Muscle of leg (tissue), 11 donors: ENCODE measurements around the gene GPC3. TPM values are rescaled to one million over a fixed set of nuclear protein-coding genes. Genes with fewer than 3 reads are reported as not detected.
A peak's percentile ranks its signal among the peaks of the same experiment; 100 is the strongest.

Experiments used
- DNase-seq: peaks from one replicate; pipeline ENCODE4 v3.0.0; 2013
- H3K27ac ChIP-seq: one replicate; pipeline ENCODE4 v1.5.1; 2013; ENCODE audit warnings: mild to moderate bottlenecking, low read length, control low read depth
- H3K27me3 ChIP-seq: one replicate; pipeline ENCODE4 v1.6.1; 2013; ENCODE audit warnings: low read length; ENCODE audit not compliant: control insufficient read depth, insufficient read depth
- H3K36me3 ChIP-seq: one replicate; pipeline ENCODE4 v1.6.1; 2013; ENCODE audit warnings: low read length; ENCODE audit not compliant: control insufficient read depth, insufficient read depth
- H3K4me1 ChIP-seq: one replicate; pipeline ENCODE4 v1.6.1; 2013; ENCODE audit warnings: low read length; ENCODE audit not compliant: control insufficient read depth, insufficient read depth
- H3K4me3 ChIP-seq: one replicate; pipeline ENCODE4 v1.5.1; 2013; ENCODE audit warnings: low read length, control low read depth
- H3K9me3 ChIP-seq: replicated peaks from 2 replicates; pipeline ENCODE4 v1.6.1; 2013; ENCODE audit warnings: low read depth, low read length; ENCODE audit not compliant: control insufficient read depth
- WGBS: methylation state at CpG from one replicate; pipeline ENCODE4 v1.1.5; 2013; ENCODE audit warnings: missing lambda C conversion rate; ENCODE audit not compliant: insufficient coverage; 5-methylcytosine and 5-hydroxymethylcytosine counted together
- polyA plus RNA-seq, 8 donors: library from polyadenylated mRNA; unstranded; fragments of 120-200 nt; gene quantifications; one replicate each; pipeline versions ENCODE4 v1.2.1 to v1.2.3, GENCODE V29; 2013; ENCODE audit warnings: inconsistent platforms in 1 of 8, low replicate concordance in 1 of 8; ENCODE audit not compliant: insufficient read length in 8 of 8, insufficient read depth in 1 of 8
- total RNA-seq: library from RNA; stranded (reverse); fragments of 120-200 nt; gene quantifications from one replicate; pipeline ENCODE4 v1.2.4, GENCODE V29; 2013

GPC3 gene
- total and polyA plus RNA-seq, 9 donors, result 271 to 581 (median 367) TPM

DNA sequence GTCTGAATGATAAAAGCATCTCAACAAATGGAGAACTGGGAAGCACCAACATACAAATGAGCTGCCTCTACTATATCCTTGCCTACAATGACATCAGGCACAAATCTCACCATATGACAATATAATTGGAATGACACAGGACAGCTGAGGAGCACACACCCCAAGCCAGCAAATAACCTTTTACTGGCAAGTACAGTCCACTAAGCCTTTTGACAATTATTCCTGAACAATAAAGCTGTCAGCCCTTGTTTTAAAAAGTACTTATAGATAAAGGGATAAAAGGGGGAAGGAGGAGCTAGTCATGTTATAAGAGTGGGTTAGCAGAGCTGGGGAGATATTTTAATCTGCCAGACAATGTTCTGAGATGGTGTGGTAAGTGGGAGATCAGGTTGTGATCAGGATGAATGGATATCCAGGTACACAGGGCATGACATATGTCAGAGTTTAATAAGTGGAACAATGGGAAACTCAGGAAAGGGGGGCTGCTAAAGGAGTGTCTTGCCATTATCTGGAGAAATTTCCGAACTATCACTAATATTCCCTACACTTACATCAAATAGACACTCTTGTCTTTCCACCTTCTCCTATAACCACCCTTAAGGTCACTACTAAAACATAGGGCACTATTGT is 127.6 kb downstream of the GPC3 start:
- H3K27me3 ChIP-seq, result peaks cover 12% of the 10 kb centered on the region
- H3K4me3 ChIP-seq, result no peak overlapping the region
- peaks cover 5% of the 10 kb centered on the region for H3K4me1 ChIP-seq
- no peak overlapping the region for H3K27ac ChIP-seq
- no peak for DNase-seq
- no CpG with 5 or more reads among the region's 1 CpG for WGBS
- H3K9me3 ChIP-seq, result no peaks in the 10 kb centered on the region
- H3K36me3 ChIP-seq, result no peaks in the 10 kb centered on the region

- WGBS, result no CpG with 5 or more reads among the region's 3 CpGs
- Histone ChIP-seq H3K27ac (no peak overlapping the region), H3K27me3 (peaks cover 12% of the 10 kb centered on the region), H3K36me3 (no peaks in the 10 kb centered on the region), H3K9me3 (no peaks in the 10 kb centered on the region), H3K4me3 (no peak overlapping the region), H3K4me1 (peaks cover 5% of the 10 kb centered on the region)
- no peak for DNase-seq
Observed at GRCh38 chrX:133856819-133857218, 128.6 kb downstream of the GPC3 start.

DNA sequence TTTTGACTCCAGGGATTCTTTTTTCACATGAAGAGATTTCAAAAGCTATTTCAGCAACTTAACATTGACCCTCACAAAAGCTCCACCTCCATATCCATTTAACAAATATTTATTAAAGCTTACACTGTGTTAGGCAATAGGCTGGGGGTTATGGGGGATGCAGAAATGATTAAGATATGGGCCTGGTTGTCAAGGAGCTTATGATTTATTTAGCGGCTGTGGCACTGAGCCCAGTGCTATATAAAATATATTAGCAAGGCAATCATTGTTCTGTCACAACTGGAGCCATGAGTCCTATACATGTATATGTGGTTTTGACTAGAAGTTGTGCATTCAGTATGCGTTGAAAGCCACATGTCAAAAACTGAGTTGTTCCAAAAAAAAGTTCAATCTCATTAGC is 131.1 kb downstream of the GPC3 start:
- no peak overlapping the region for H3K4me3 ChIP-seq
- peaks cover 9% of the 10 kb centered on the region for H3K27me3 ChIP-seq
- peaks cover 3% of the 10 kb centered on the region for H3K4me1 ChIP-seq
- no peaks in the 10 kb centered on the region for H3K9me3 ChIP-seq
- H3K36me3 ChIP-seq, result no peaks in the 10 kb centered on the region
- DNase-seq, result no peak
- no CpG with 5 or more reads among the region's 2 CpGs for WGBS
- H3K27ac ChIP-seq, result no peak overlapping the region

- no peak overlapping the region for H3K4me3 ChIP-seq
- H3K27ac ChIP-seq, result no peak overlapping the region
- no peaks in the 10 kb centered on the region for H3K4me1 ChIP-seq
- no peaks in the 10 kb centered on the region for H3K36me3 ChIP-seq
- peaks cover 3% of the 10 kb centered on the region for H3K27me3 ChIP-seq
- H3K9me3 ChIP-seq, result no peaks in the 10 kb centered on the region
- WGBS, result no CpG with 5 or more reads among the region's 2 CpGs
- no peak for DNase-seq
Observed at GRCh38 chrX:133852837-133853356, 132.5 kb downstream of the GPC3 start.

GRCh38 chrX:133852401-133852800 is 133.0 kb downstream of the GPC3 start:
- H3K4me3 ChIP-seq, result no peak overlapping the region
- no CpG with 5 or more reads among the region's 3 CpGs for WGBS

GRCh38 chrX:133850399-133850798 is 135.0 kb downstream of the GPC3 start:
- DNase-seq, result no peak
- no peaks in the 10 kb centered on the region for H3K4me1 ChIP-seq
- no peaks in the 10 kb centered on the region for H3K9me3 ChIP-seq
- H3K27ac ChIP-seq, result no peak overlapping the region
- WGBS, result no CpG with 5 or more reads among the region's 2 CpGs
- H3K36me3 ChIP-seq, result no peaks in the 10 kb centered on the region
- H3K4me3 ChIP-seq, result no peak overlapping the region
- peaks cover 3% of the 10 kb centered on the region for H3K27me3 ChIP-seq

More at GRCh38 chrX:133852401-133852800, 133.0 kb downstream of the GPC3 start:
- H3K36me3 ChIP-seq, result no peaks in the 10 kb centered on the region
- H3K27me3 ChIP-seq, result peaks cover 3% of the 10 kb centered on the region
- no peak overlapping the region for H3K27ac ChIP-seq
- no peaks in the 10 kb centered on the region for H3K4me1 ChIP-seq
- DNase-seq, result no peak
- no peaks in the 10 kb centered on the region for H3K9me3 ChIP-seq

DNA sequence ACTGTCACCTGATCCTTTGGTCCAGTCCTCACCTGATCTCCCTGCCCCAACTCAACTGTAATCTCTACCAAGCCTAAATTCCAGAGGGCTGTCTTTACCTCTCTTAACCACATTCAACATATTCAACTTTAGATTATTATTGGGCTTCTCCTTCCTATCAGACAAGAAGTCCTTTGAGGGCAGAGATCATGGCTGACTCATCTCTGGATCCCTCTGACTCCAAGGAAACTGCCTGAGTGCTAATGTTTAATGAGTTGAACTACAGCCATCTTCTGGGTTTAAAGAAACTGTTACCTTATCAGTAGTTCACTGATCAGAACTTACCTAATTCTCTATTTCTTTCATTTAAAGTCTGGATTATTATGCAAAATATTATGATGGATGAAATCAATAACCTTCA is 135.7 kb downstream of the GPC3 start:
- H3K9me3 ChIP-seq, result no peaks in the 10 kb centered on the region

DNA sequence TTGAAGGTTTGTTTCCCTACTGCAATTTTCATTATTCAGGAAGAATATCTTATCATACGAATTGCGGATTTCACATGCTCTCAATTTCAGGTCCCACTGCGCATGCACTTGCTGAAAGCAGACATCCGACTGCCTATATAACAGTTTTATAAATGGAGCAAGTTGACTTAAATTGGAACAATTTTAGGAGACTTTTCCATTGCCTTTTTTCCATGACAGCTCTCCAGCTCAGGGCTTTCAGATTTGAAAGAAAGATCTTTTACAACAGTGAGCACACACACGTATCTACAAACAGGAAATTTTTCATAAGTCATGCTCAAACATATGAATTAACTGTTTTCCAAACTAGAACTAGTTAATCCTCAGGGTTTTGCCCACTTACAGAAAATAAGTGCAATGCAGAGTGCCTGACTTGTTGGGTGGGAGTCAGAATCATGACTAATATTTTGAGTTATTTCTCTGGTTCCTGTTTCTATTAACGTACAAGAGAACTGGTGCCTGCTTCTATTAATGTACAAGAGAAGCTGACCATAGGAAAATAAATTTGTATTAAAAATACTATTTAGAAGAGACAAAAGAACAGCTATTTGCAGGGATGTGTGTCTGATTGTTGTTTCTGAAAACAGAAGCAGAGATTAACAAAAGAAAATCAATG is 137.9 kb downstream of the GPC3 start:
- H3K36me3 ChIP-seq, result no peaks in the 10 kb centered on the region
- WGBS, result no CpG with 5 or more reads among the region's 6 CpGs
- peaks cover 4% of the 10 kb centered on the region for H3K9me3 ChIP-seq
- peak overlapping the region; percentile 52 for H3K27ac ChIP-seq
- H3K4me3 ChIP-seq, result no peak overlapping the region
- DNase-seq, result peak; percentile 79
- peaks cover 2% of the 10 kb centered on the region for H3K27me3 ChIP-seq
- no peaks in the 10 kb centered on the region for H3K4me1 ChIP-seq

More for the DNA sequence above, 135.7 kb downstream of the GPC3 start:
- Histone ChIP-seq H3K27me3 (no peaks in the 10 kb centered on the region), H3K36me3 (no peaks in the 10 kb centered on the region), H3K4me1 (no peaks in the 10 kb centered on the region), H3K4me3 (no peak overlapping the region), H3K27ac (no peak overlapping the region)
- no peak for DNase-seq

DNA sequence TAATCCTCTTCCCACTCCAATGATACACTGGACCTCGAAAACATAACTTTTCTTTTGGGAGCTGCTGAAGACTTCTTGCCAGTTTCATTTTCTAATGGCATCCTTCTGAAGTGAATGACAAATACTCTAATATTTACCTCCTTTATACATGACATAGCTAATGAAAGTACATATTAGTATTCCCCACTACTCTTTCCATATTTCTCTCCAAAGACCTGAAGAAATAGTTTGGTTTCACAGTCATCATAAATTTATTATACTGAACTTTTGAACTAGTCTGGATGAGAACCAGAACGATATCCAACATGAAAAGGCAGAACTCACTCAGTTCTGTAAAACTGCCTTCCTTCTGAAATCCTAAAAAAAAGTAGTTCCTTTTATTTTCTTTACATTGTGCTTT is 139.1 kb downstream of the GPC3 start:
- H3K4me1 ChIP-seq, result no peaks in the 10 kb centered on the region
- H3K27me3 ChIP-seq, result peaks cover 2% of the 10 kb centered on the region
- no CpG with 5 or more reads among the region's 2 CpGs for WGBS

DNA sequence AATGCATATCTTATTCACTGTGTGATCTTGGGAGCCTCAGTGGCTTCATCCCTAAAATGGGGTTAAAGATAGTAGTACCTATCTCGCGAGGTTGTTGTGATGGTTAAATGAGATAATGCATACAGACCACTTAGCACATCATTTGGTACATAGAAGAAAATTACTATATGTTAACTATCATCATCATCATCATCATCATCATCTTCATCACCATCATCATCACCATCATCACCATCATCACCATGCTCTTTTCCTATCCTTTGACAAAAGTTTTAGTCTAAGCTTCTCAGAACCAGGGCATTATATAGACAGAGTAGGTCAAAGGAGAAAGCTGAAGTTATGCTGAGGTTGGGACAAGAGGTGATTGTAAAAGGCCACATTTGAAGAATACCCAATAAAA is 145.0 kb downstream of the GPC3 start:
- DNase-seq, result no peak
- no CpG with 5 or more reads among the region's 2 CpGs for WGBS
- H3K27ac ChIP-seq, result no peak overlapping the region
- no peak overlapping the region for H3K4me3 ChIP-seq
- H3K36me3 ChIP-seq, result no peaks in the 10 kb centered on the region
- H3K4me1 ChIP-seq, result peaks cover 5% of the 10 kb centered on the region
- peaks cover 4% of the 10 kb centered on the region for H3K9me3 ChIP-seq
- peaks cover 5% of the 10 kb centered on the region for H3K27me3 ChIP-seq

More for the DNA sequence above, 139.1 kb downstream of the GPC3 start:
- no peaks in the 10 kb centered on the region for H3K36me3 ChIP-seq
- peaks cover 4% of the 10 kb centered on the region for H3K9me3 ChIP-seq
- no peak overlapping the region for H3K4me3 ChIP-seq
- H3K27ac ChIP-seq, result peak overlapping the region; percentile 32
- DNase-seq, result peak; percentile 79
